Measurements from ENCODE around the gene FBXW7. TPM values are rescaled to one million over a fixed set of nuclear protein-coding genes. Genes with fewer than 3 reads are reported as not detected.

FBXW7 gene
- total RNA-seq, 1 experiment from 2014 or later = 30.9 TPM

- Histone ChIP-seq H3K9me2 (replicated peaks; ENCODE audit: insufficient read depth, low read length) (no peaks in the 10 kb centered on the region), H4K20me1 (ENCODE audit: insufficient read depth, low read depth, low read length) (peaks cover 73% of the 10 kb centered on the region), H3K4me1 (ENCODE audit: low read length) (no peaks in the 10 kb centered on the region; the same call in 1 of the 2 replicates), H3K79me2 (ENCODE audit: low read length) (no peaks in the 10 kb centered on the region), H3K27me3 (ENCODE audit: low read length) (no peaks in the 10 kb centered on the region), H2AFZ (ENCODE audit: low read length) (no peak overlapping the region), H3K9ac (ENCODE audit: low read length) (no peak overlapping the region), H3K36me3 (ENCODE audit: insufficient read depth, low read length) (no peaks in the 10 kb centered on the region), H3K4me3 (ENCODE audit: low read length) (no peak overlapping the region), H3K9me3 (ENCODE audit: low read length) (no peaks in the 10 kb centered on the region), H3K27ac (ENCODE audit: low read length) (no peak overlapping the region), H3K4me2 (ENCODE audit: low read depth, low read length, poor library complexity, severe bottlenecking) (no peak overlapping the region)
- no peak for DNase-seq
These were observed 98.3 kb downstream of the FBXW7 start for GRCh38 chr4:152437561-152437960.

GRCh38 chr4:152436384-152436783 lies 99.5 kb downstream of the FBXW7 start:
- Histone ChIP-seq H3K79me2 (ENCODE audit: low read length) (no peaks in the 10 kb centered on the region), H3K27ac (ENCODE audit: low read length) (no peak overlapping the region), H3K9me2 (replicated peaks; ENCODE audit: insufficient read depth, low read length) (no peaks in the 10 kb centered on the region), H3K27me3 (ENCODE audit: low read length) (no peaks in the 10 kb centered on the region), H3K9ac (ENCODE audit: low read length) (no peak overlapping the region), H4K20me1 (ENCODE audit: insufficient read depth, low read depth, low read length) (peaks cover 70% of the 10 kb centered on the region), H2AFZ (ENCODE audit: low read length) (no peak overlapping the region), H3K9me3 (ENCODE audit: low read length) (no peaks in the 10 kb centered on the region), H3K36me3 (ENCODE audit: insufficient read depth, low read length) (no peaks in the 10 kb centered on the region), H3K4me1 (ENCODE audit: low read length) (no peaks in the 10 kb centered on the region; the same call in 1 of the 2 replicates), H3K4me2 (ENCODE audit: low read depth, low read length, poor library complexity, severe bottlenecking) (no peak overlapping the region), H3K4me3 (ENCODE audit: low read length) (no peak overlapping the region)
- peak; percentile 50 for DNase-seq

GRCh38 chr4:152434011-152434410 lies 101.9 kb downstream of the FBXW7 start:
- no peak overlapping the region for H3K9ac ChIP-seq (ENCODE audit: low read length)
- no peak overlapping the region for H3K4me3 ChIP-seq (ENCODE audit: low read length)
- DNase-seq = peak; percentile 52
- no peak overlapping the region for H3K4me2 ChIP-seq (ENCODE audit: low read depth, low read length, poor library complexity, severe bottlenecking)
- H3K9me2 ChIP-seq (replicated peaks; ENCODE audit: insufficient read depth, low read length) = no peaks in the 10 kb centered on the region
- no peaks in the 10 kb centered on the region; the same call in 1 of the 2 replicates for H3K4me1 ChIP-seq (ENCODE audit: low read length)
- no peaks in the 10 kb centered on the region for H3K36me3 ChIP-seq (ENCODE audit: insufficient read depth, low read length)
- H3K9me3 ChIP-seq (ENCODE audit: low read length) = no peaks in the 10 kb centered on the region
- H3K27me3 ChIP-seq (ENCODE audit: low read length) = no peaks in the 10 kb centered on the region
- H4K20me1 ChIP-seq (ENCODE audit: insufficient read depth, low read depth, low read length) = peaks cover 80% of the 10 kb centered on the region
- H2AFZ ChIP-seq (ENCODE audit: low read length) = no peak overlapping the region
- no peaks in the 10 kb centered on the region for H3K79me2 ChIP-seq (ENCODE audit: low read length)
- no peak overlapping the region for H3K27ac ChIP-seq (ENCODE audit: low read length)

- no peak for DNase-seq
- Histone ChIP-seq H3K9me2 (replicated peaks; ENCODE audit: insufficient read depth, low read length) (no peaks in the 10 kb centered on the region), H3K9me3 (ENCODE audit: low read length) (no peaks in the 10 kb centered on the region), H3K4me3 (ENCODE audit: low read length) (no peak overlapping the region), H4K20me1 (ENCODE audit: insufficient read depth, low read depth, low read length) (peaks cover 82% of the 10 kb centered on the region), H2AFZ (ENCODE audit: low read length) (no peak overlapping the region), H3K4me2 (ENCODE audit: low read depth, low read length, poor library complexity, severe bottlenecking) (no peak overlapping the region), H3K4me1 (ENCODE audit: low read length) (no peaks in the 10 kb centered on the region; the same call in 1 of the 2 replicates), H3K79me2 (ENCODE audit: low read length) (no peaks in the 10 kb centered on the region), H3K36me3 (ENCODE audit: insufficient read depth, low read length) (no peaks in the 10 kb centered on the region), H3K9ac (ENCODE audit: low read length) (no peak overlapping the region), H3K27ac (ENCODE audit: low read length) (no peak overlapping the region), H3K27me3 (ENCODE audit: low read length) (no peaks in the 10 kb centered on the region)
These were observed 104.1 kb downstream of the FBXW7 start for GRCh38 chr4:152431784-152432183.

- Histone ChIP-seq H3K36me3 (ENCODE audit: insufficient read depth, low read length) (no peaks in the 10 kb centered on the region), H3K9ac (ENCODE audit: low read length) (no peak overlapping the region), H2AFZ (ENCODE audit: low read length) (no peak overlapping the region), H3K9me2 (replicated peaks; ENCODE audit: insufficient read depth, low read length) (no peaks in the 10 kb centered on the region), H3K4me3 (ENCODE audit: low read length) (no peak overlapping the region), H3K4me1 (ENCODE audit: low read length) (no peaks in the 10 kb centered on the region; the same call in 1 of the 2 replicates), H4K20me1 (ENCODE audit: insufficient read depth, low read depth, low read length) (peaks cover 82% of the 10 kb centered on the region), H3K79me2 (ENCODE audit: low read length) (no peaks in the 10 kb centered on the region), H3K9me3 (ENCODE audit: low read length) (no peaks in the 10 kb centered on the region), H3K4me2 (ENCODE audit: low read depth, low read length, poor library complexity, severe bottlenecking) (no peak overlapping the region), H3K27me3 (ENCODE audit: low read length) (no peaks in the 10 kb centered on the region), H3K27ac (ENCODE audit: low read length) (no peak overlapping the region)
- DNase-seq = no peak
These were observed 104.6 kb downstream of the FBXW7 start for GRCh38 chr4:152431291-152431690.

GRCh38 chr4:152430507-152430906 lies 105.4 kb downstream of the FBXW7 start:
- no peak for DNase-seq
- no peak overlapping the region for H2AFZ ChIP-seq (ENCODE audit: low read length)
- no peaks in the 10 kb centered on the region for H3K79me2 ChIP-seq (ENCODE audit: low read length)
- H3K4me2 ChIP-seq (ENCODE audit: low read depth, low read length, poor library complexity, severe bottlenecking) = no peak overlapping the region
- H3K27ac ChIP-seq (ENCODE audit: low read length) = no peak overlapping the region
- no peaks in the 10 kb centered on the region; the same call in 1 of the 2 replicates for H3K4me1 ChIP-seq (ENCODE audit: low read length)
- H3K4me3 ChIP-seq (ENCODE audit: low read length) = no peak overlapping the region
- H3K27me3 ChIP-seq (ENCODE audit: low read length) = no peaks in the 10 kb centered on the region
- H3K9me2 ChIP-seq (replicated peaks; ENCODE audit: insufficient read depth, low read length) = no peaks in the 10 kb centered on the region
- peaks cover 82% of the 10 kb centered on the region for H4K20me1 ChIP-seq (ENCODE audit: insufficient read depth, low read depth, low read length)
- no peaks in the 10 kb centered on the region for H3K36me3 ChIP-seq (ENCODE audit: insufficient read depth, low read length)
- no peak overlapping the region for H3K9ac ChIP-seq (ENCODE audit: low read length)
- H3K9me3 ChIP-seq (ENCODE audit: low read length) = no peaks in the 10 kb centered on the region

GRCh38 chr4:152427981-152428380 lies 107.9 kb downstream of the FBXW7 start:
- H4K20me1 ChIP-seq (ENCODE audit: insufficient read depth, low read depth, low read length) = peaks cover 82% of the 10 kb centered on the region
- H3K27ac ChIP-seq (ENCODE audit: low read length) = no peak overlapping the region
- DNase-seq = no peak
- H3K27me3 ChIP-seq (ENCODE audit: low read length) = no peaks in the 10 kb centered on the region
- no peak overlapping the region for H3K9ac ChIP-seq (ENCODE audit: low read length)
- H3K79me2 ChIP-seq (ENCODE audit: low read length) = no peaks in the 10 kb centered on the region
- no peaks in the 10 kb centered on the region for H3K9me3 ChIP-seq (ENCODE audit: low read length)
- H3K9me2 ChIP-seq (replicated peaks; ENCODE audit: insufficient read depth, low read length) = no peaks in the 10 kb centered on the region
- H2AFZ ChIP-seq (ENCODE audit: low read length) = no peak overlapping the region
- no peak overlapping the region for H3K4me2 ChIP-seq (ENCODE audit: low read depth, low read length, poor library complexity, severe bottlenecking)
- no peak overlapping the region for H3K4me3 ChIP-seq (ENCODE audit: low read length)
- no peaks in the 10 kb centered on the region for H3K4me1 ChIP-seq (ENCODE audit: low read length)
- no peaks in the 10 kb centered on the region for H3K36me3 ChIP-seq (ENCODE audit: insufficient read depth, low read length)

- H3K27me3 ChIP-seq (ENCODE audit: low read length) = no peaks in the 10 kb centered on the region
- H3K9ac ChIP-seq (ENCODE audit: low read length) = no peak overlapping the region
- H3K4me1 ChIP-seq (ENCODE audit: low read length) = no peaks in the 10 kb centered on the region
- H3K27ac ChIP-seq (ENCODE audit: low read length) = no peak overlapping the region
- DNase-seq = no peak
- H3K79me2 ChIP-seq (ENCODE audit: low read length) = no peaks in the 10 kb centered on the region
- no peaks in the 10 kb centered on the region for H3K9me3 ChIP-seq (ENCODE audit: low read length)
- no peak overlapping the region for H3K4me3 ChIP-seq (ENCODE audit: low read length)
- H4K20me1 ChIP-seq (ENCODE audit: insufficient read depth, low read depth, low read length) = peaks cover 83% of the 10 kb centered on the region
- H3K9me2 ChIP-seq (replicated peaks; ENCODE audit: insufficient read depth, low read length) = no peaks in the 10 kb centered on the region
- no peak overlapping the region for H3K4me2 ChIP-seq (ENCODE audit: low read depth, low read length, poor library complexity, severe bottlenecking)
- no peaks in the 10 kb centered on the region for H3K36me3 ChIP-seq (ENCODE audit: insufficient read depth, low read length)
- H2AFZ ChIP-seq (ENCODE audit: low read length) = no peak overlapping the region
These were observed 110.9 kb downstream of the FBXW7 start for GRCh38 chr4:152424977-152425376.

- Histone ChIP-seq H3K4me2 (ENCODE audit: low read depth, low read length, poor library complexity, severe bottlenecking) (no peak overlapping the region), H3K9me2 (replicated peaks; ENCODE audit: insufficient read depth, low read length) (no peaks in the 10 kb centered on the region), H3K36me3 (ENCODE audit: insufficient read depth, low read length) (no peaks in the 10 kb centered on the region), H4K20me1 (ENCODE audit: insufficient read depth, low read depth, low read length) (peaks cover 83% of the 10 kb centered on the region), H3K4me1 (ENCODE audit: low read length) (no peaks in the 10 kb centered on the region), H3K9ac (ENCODE audit: low read length) (no peak overlapping the region), H3K9me3 (ENCODE audit: low read length) (no peaks in the 10 kb centered on the region), H3K27ac (ENCODE audit: low read length) (no peak overlapping the region), H3K27me3 (ENCODE audit: low read length) (no peaks in the 10 kb centered on the region), H3K79me2 (ENCODE audit: low read length) (no peaks in the 10 kb centered on the region), H3K4me3 (ENCODE audit: low read length) (no peak overlapping the region), H2AFZ (ENCODE audit: low read length) (no peak overlapping the region)
- no peak for DNase-seq
These were observed 111.5 kb downstream of the FBXW7 start for GRCh38 chr4:152424396-152424795.

All from Karpas-422 (cell line).